GM12891 (cell line): ENCODE data around the gene ANLN.
"Not testable (repeated sequence)": the region's sequence is repeated elsewhere in the genome, so short reads cannot be mapped to it uniquely, and the experiment has no call there.

ENCODE experiments used
- DNase-seq: peaks from one replicate; pipeline ENCODE4 v3.0.0; 2011; ENCODE audit warnings: low spot score; ENCODE audit not compliant: insufficient read length
- FAIRE-seq: peaks from 2 replicates; lab custom pipeline; 2011; peaks lifted over from hg19 to GRCh38; lab: Jason Lieb, UNC
- PAX5 ChIP-seq: IDR thresholded peaks from 2 replicates; pipeline ENCODE4 v1.6.1; 2011; ENCODE audit warnings: low read length, moderate library complexity, mild to moderate bottlenecking; ENCODE audit not compliant: insufficient read depth, severe bottlenecking
- POLR2A ChIP-seq: IDR thresholded peaks from 2 replicates; pipeline ENCODE4 v1.6.1; 2011; ENCODE audit warnings: low read depth, low read length, control low read depth
- POLR2AphosphoS5 ChIP-seq: IDR thresholded peaks from 2 replicates; pipeline ENCODE4 v1.6.1; 2011; ENCODE audit warnings: low read depth, low read length, control low read depth
- POU2F2 ChIP-seq: IDR thresholded peaks from 2 replicates; pipeline ENCODE4 v1.6.1; 2011; ENCODE audit warnings: low read depth, mild to moderate bottlenecking, control low read depth, low read length, moderate library complexity
- SPI1 ChIP-seq: IDR thresholded peaks from 2 replicates; pipeline ENCODE4 v1.6.1; 2011; ENCODE audit warnings: low read depth, low read length, control low read depth
- TAF1 ChIP-seq: IDR thresholded peaks from 2 replicates; pipeline ENCODE4 v1.6.1; 2011; ENCODE audit warnings: low read depth, low read length, control low read depth

ANLN gene

DNA sequence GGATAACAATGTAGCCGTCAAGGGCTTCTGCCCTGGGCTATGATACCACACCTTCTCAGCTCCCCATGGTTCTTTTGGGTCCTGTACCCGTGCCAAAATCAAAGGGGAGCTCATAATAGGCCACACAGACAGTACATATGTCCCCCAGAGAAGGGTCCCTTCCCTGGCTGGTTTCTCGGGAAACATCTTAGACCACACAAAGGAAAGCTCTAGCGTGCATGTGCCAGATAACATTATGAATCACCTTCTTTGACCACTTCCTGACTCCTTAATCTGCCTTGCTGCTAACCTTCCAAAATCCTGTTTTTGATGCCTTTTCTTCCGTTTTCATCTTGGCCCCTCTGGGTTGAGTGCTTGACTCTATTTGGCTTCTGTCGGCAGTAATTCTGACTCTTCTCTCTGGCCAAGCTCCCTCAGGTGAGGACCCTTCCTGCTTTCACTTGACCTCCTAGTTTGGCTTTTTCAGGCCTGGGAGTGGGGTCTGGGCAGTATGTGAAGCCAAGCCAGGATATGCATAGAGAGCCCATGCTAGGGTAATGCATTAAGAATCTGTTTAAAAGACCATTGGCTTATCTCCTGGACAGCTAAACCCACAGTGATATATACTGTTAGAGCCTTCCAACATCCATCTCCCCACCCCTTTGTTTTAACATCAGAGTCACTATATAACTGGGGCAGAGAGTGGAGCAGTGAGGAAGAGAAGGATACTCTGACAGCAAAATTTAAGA lies 84.8 kb downstream of the ANLN start:
- DNase-seq, result no peak

DNA sequence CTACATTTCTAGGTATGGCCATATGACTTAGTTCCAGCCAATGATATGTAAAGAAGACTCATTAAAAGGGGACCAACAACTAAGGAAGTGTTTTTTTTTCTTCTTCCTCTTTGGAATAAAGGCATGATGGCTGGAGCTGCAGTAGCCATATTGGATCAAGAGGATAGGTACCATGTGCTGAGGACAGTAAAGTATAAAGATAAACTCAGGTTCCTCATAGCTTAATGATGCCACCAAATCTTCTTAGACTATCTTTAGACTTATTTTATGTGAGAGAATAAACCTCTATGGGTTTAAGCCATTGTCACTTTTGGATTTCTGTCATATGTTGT lies 85.3 kb downstream of the ANLN start:
- DNase-seq, result no peak
- FAIRE-seq, result no peak
- TF ChIP-seq POU2F2 (no peak), POLR2AphosphoS5 (no peak), PAX5 (no peak), POLR2A (no peak), SPI1 (no peak), TAF1 (no peak)

More for the DNA sequence above, 84.8 kb downstream of the ANLN start:
- no peak for FAIRE-seq
- no peak for TF ChIP-seq POLR2AphosphoS5
- TF ChIP-seq PAX5, result no peak
- TF ChIP-seq POLR2A, result no peak
- TF ChIP-seq TAF1, result no peak
- TF ChIP-seq SPI1, result no peak
- no peak for TF ChIP-seq POU2F2

DNA sequence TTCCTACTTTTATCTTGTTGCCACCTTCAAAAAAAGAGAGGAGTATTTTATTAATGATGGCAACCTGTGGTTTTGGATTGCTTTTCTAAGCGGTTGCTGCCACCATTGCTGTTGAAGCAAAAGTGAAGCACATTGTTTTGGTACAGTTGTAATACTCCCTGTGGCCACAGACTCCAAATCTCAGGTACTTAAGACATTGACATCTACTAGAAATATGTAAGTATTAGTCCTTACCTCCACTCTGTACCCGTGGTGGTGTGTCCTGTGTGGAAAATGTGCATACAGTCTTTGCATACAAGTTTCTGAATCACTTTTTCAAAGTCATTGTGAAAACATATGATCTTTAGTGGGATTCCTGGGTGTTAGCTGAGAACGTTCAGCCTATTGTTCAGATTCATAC lies 85.7 kb downstream of the ANLN start:
- TF ChIP-seq TAF1 (no peak), POLR2AphosphoS5 (no peak)
- DNase-seq, result no peak

DNA sequence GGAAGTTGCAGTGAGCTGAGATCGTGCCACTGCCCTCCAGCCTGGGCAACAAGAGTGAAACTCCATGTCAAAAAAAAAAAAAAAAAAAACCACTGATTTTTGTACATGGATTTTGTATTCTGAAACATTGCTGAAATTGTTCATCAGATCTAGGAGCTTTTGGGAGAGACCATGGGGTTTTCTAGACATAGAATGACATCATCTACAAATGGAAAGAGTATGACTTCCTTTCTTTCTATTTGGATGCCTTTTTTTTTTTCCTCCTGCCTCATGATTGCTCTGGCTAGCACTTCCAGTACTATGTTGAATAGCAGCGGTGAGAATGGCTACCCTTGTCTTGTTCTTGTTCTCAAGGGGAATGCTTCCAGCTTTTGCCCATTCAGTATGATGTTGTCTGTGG lies 89.1 kb downstream of the ANLN start:
- no peak for DNase-seq
- TF ChIP-seq POLR2AphosphoS5, result no peak
- no peak for TF ChIP-seq SPI1
- no peak for TF ChIP-seq POLR2A
- TF ChIP-seq TAF1, result no peak
- FAIRE-seq, result no peak

More for the DNA sequence above, 85.7 kb downstream of the ANLN start:
- no peak for FAIRE-seq

DNA sequence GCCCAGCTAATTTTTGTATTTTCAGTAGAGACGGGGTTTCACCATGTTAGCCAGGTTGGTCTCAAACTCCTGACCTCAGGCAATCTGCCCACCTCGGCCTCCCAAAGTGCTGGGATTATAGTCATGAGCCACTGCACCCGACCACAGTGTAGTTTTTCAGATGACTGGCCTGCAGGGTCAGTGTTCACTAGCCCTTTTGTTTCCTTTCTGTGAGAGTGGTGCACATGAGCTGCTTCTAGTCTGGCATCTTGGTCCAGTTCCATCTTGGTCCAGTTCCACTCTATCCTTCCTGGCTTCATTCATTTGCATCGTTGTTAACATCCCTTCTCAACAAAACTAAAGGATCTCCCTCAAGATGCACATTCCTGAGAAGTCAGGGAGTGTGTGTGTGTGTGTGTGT lies 94.2 kb downstream of the ANLN start:
- FAIRE-seq, DNase-seq: not testable (repeated sequence)

DNA sequence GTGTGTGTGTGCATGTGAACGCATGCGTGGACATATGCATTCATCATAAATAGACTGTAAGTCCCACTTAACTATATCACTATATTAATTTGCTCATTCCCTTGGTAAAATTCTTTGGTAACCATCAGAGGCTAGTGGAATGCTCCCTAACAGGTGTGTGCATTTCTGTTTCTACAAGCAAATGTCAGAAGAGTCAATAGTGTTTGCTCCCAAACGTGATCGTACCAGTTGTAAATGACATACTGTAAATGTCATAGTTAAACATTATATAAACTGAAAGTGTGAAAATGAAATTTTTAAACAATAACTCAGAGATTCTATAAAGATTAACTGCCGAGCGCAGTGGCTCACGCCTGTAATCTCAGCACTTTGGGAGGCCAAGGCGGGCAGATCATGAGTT lies 94.6 kb downstream of the ANLN start:
- DNase-seq (no peak), FAIRE-seq (no peak)
- no peak for TF ChIP-seq POU2F2
- no peak for TF ChIP-seq POLR2A
- no peak for TF ChIP-seq PAX5
- no peak for TF ChIP-seq POLR2AphosphoS5

DNA sequence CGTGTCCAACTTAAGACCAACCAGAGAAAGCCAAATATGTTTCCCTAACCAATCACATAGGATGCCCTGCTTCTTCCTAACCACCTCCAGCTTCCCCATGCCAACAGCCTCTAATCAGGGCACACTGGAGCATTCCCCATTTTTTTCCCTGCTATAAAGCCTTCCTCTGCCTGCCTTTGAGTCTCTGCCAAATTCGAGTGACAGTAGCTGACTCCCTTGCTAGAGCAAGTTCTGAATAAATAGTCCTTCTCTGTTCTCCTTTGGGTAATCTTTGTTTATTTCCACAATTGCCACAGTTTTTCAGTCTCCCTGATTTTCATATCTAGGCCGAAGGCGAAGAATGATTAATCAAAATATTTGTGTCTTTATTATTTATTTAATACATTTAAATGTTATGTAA lies 96.7 kb downstream of the ANLN start:
- no peak for DNase-seq
- FAIRE-seq, result no peak
- no peak for TF ChIP-seq POLR2A
- TF ChIP-seq POLR2AphosphoS5, result no peak
- no peak for TF ChIP-seq PAX5
- TF ChIP-seq POU2F2, result no peak
- TF ChIP-seq TAF1, result no peak
- no peak for TF ChIP-seq SPI1

DNA sequence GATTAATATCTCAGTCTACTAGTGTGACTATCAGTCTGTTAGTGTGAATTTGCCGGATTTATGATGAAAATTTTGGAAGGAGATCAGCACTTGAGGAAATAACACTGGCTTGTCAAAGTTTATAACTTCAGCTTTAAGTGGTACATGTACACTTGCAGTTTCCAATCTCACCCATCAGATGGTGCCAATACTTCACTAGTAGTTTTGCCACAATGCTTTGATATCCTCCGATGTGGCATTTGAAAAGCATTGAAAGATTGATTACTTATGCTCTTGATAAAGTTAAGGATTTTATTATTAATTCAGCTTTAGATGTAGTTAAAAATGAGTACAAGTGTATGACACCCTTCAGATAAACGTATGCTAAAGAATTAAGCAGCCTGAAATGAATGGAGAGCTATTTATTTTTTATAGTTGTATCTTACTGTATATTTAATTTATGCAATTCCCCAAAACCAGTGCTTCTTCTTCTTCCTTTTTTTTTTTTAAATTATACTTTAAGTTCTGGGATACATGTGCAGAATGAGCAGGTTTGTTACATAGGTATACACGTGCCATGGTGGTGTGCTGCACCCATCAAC lies 98.2 kb downstream of the ANLN start:
- FAIRE-seq, result peak; percentile 60
- DNase-seq, result peak; percentile 22
- TF ChIP-seq POLR2A (no peak), POU2F2 (no peak), POLR2AphosphoS5 (no peak), PAX5 (no peak), SPI1 (no peak), TAF1 (no peak)

DNA sequence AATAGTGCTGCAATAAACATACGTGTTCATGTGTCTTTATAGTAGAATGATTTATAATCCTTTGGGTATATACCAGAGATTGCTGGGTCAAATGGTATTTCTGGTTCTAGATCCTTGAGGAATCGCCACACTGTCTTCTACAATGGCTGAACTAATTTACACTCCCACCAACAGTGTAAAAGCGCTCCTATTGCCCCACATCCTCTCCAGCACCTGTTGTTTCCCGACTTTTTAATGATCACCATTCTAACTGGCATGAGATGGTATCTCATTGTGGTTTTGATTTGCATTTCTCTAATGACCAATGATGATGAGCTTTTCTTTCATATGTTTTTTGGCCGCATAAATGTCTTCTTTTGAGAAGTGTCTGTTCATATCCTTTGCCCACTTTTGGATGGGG lies 99.0 kb downstream of the ANLN start:
- DNase-seq, FAIRE-seq: not testable (repeated sequence)

DNA sequence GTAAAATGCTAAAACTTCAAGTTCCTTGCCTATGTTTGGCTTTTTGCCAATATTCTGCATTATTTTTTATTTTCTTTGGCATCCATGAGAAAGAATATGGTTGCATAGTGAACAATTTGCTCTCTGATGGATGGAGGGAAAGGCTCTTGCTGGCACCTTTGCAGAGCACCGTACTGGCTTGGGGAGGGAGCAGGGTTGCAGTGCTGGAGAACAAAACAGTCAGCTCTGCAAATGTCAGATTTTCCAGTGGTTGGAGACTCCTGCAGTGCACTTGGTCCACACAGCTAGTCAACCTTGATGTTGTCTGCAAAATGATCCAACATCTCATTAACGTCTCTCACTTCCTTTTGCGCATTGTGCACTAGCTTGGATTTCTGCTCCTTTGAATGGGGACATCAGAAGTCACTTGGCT lies 100.8 kb downstream of the ANLN start:
- TF ChIP-seq TAF1, result no peak
- no peak for TF ChIP-seq POU2F2
- no peak for TF ChIP-seq SPI1
- DNase-seq (no peak), FAIRE-seq (no peak)

DNA sequence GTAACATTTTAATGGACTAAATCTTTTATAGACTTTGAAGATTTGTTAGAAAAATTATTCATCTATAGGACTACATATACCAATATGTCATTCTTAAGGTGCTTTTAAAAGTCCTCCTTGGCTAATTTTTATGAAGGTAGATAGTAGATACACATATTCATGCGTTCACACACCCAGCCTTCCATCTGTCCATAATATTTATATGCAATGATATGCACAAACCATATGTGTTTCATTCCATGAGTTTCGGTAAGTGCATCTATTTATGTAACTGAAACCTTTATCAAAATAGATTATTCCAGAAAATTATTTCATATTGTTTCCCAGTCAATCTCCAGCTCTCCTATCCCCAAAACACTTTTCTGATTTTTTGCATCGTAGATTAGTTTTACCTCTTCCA lies 101.7 kb downstream of the ANLN start:
- DNase-seq, result no peak
- no peak for FAIRE-seq
- TF ChIP-seq POLR2AphosphoS5 (no peak), POU2F2 (no peak), PAX5 (no peak), TAF1 (no peak), SPI1 (no peak), POLR2A (no peak)
